HTERT RPE-1 (cell line): ENCODE measurements around the gene CORO2A.

Experiments
- in situ Hi-C: fragments of 300-500 bp; cut with MboI; formaldehyde crosslinking; loops from 4 replicates; pipeline ENCODE4 v1.14.3; 2020; ENCODE audit warnings: low sequenced_read_pairs

CORO2A gene

DNA sequence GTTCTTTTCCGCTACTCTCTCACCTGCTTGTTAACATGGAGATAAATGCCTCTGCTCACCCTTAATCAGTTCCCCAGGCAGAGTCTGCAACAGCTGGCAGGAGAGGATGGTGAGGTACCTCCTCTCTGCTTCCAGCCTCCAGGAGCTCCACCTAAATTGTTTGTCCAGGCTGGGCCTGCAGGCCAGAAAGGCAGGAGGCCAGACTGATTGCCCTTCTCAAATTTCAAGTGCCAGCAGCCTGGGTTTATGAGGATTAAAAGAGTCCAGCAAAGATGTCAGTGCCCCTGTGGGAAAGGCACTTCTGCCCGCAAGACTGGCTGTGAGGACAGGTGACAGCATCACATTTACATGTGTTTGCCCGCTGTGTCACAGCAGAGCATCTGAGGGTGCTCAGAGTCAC lies 19.8 kb downstream of the CORO2A start:
- in situ Hi-C loops = no loop called here

DNA sequence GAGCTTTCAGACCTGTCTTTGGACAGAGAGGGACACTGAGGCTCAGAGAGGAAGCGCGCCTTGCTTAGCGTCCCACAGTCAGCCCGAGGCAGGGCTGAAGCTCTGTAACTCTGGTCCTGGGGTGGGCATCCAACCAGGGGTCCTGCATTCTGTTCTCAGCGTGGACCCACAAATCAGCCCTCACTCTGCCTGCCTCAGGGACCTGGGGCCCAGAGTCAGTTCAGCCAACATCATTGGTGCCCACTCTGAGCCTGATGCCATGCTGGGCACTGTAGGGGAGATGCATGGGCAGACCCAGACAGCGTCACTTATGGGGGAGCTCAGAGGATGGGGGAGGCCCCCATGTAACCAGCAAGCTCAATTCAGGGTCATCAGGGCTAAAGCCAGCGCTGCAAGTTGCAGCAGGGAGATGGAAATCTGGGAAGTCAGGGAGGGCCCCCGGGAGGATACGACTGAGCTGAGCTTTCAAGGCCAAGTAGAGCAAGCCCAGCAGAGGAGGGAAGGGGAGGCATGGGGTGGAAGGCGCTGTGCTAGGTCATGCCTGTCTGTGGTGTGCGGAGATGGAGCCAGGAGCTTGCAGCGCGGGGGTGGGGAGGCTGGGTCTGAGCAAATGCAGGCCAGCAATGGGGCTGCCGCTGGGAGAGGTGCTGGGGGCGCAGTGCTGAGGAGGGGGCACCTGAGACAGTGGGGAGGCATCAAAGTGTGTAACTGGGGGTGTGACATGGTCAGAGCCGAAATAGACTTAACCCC lies 21.1 kb downstream of the CORO2A start:
- in situ Hi-C loops = no loop called here

DNA sequence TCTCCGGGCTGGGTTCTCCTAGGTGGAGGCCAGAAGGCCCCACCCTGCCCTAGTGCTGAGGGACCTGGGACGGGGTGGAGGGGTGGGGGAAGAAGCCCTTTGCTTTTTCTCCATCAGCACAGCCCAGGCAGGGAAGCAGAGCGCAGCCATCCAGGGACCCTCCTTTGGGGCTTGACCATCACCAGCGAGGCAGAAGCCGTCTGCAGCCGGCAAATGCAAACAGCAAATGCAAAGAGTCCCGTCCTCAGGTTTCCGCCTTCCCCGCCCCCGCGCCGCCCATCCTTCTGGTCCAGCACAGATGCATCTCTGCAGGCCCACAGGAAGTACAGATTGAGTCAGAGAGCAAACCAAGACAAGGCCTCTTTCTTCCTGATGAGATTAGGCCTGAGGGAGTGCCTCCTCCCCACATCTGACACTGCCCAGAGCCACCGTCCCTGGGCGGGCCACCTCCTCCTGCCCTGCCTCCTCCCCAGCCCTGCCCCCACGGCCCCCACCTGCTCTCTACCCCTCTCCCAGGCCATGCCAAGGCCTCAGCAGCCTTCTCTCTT lies 23.4 kb downstream of the CORO2A start:
- in situ Hi-C loops = no loop called here

DNA sequence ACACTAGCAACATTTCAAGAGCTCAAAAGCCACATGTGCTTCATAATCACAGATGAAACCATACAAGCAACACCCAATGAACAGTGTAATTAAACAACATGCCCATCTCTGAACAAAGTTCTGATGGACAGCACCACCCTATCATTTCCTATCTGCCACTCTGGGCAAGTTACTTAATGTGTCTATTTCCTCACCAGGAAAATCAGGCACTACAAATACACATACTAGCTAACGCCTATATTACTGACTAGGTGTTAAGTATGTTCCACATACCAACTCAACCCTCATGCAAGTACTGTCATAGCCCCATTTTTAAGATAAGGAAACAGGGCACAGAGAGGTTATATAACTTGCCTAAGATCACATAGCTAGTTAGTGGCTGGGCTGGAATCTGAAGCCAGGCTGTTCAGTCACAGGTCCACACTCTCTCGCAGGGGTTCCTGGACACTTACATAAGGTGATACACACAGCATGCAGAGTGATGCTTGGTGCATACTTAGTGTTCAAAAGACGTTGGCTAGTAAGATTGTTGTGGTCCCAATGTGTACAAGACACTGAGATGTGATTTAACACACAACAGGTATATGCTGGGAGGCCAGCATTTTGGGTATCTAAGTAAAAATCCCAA lies 24.2 kb downstream of the CORO2A start:
- in situ Hi-C loops = no loop called here

DNA sequence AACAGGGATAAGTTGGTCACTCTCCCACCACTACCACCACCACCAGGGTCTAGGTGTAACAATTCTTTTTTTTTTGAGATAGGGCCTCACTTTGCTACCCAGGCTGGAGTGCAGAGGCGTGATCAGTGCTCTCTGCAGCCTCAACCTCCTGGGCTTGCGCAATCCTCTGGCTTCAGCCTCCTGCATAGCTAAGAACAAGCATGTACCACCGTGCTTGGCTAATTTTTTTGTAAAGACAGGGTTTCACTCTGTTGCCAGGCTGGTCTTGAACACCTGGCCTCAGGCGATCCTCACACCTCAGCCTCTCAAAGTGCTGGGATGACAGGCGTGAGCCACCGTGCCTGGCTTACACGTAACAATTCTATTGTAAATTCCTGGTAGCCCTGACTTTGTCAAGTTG lies 27.5 kb downstream of the CORO2A start:
- in situ Hi-C loops = no loop called here

DNA sequence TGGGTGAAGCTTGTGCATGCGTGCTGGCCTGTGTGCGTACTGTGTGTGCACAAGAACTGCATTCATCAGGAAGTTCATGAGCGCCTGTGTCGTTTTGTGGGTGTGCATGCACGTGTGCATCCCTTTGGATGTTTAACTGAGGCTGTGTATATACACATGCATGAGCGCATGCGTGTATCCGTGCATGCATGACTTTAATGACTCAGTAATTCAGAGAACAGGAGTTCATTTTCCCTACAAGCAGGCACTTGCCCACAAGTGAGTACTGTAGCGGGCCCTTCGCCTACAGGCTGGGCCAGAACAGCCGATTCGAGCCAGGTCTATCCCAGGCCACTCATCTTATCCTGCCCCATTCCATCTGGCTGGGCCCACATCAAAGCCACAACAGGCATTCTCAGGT lies 29.8 kb downstream of the CORO2A start:
- in situ Hi-C loops = no loop called here

DNA sequence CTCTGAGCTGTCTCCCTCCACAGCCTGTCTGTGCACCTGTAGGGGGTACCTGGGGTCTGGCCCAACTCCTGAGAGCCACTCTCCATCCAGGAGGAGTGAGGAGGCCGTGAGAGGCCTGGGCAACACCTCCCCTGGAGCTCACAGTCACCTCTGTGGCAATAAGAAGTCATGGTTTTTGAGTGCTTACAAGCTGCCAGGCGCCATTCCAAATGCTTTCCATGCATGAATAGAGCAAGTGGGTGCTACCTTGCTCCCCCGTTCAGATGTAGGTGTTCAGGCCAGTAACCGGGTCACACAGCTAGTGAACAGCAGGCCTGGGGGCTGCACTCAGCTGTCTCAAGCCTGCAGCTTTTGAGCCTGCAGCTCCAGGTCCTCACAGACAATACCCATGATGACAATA lies 30.6 kb downstream of the CORO2A start:
- in situ Hi-C loops = no loop called here

DNA sequence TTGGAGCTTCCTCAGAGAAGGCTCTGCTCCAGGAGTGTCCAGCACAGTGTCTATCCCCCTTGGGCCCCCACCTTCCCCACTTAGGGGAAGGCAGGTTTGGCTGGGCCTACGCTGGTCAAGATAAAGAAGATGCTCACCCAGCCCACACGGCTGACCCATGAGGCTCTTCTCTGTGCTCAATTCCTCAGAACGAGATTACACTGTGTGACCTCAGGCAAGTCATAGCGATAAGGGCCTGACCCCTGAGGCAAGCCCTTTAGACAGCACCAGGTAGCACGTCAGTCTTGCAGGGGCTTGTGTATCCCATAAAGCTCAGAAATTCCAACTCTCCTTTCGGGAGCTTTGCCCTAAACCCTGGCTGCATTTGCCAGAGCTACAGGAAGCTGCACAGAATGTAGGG lies 32.6 kb downstream of the CORO2A start:
- in situ Hi-C loops = no loop called here

DNA sequence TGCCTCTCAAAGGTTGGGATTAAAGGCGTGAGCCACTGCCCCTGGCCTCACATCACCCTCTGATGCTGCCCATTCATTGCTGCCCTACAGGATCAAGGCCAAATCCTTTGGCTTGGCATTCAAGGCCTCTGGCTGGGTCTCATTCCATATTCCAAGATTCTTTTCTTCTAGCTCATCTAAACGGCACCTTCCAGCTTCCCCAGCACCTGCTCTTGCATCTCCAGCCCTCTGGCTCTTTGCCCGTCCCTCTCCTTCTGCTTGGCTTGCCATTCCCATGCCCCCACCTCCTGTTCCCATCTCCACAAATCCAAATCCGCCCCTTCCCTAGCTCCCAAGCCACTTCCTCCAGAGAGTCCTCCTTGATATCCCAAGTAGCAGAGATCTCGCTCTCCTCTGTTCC lies 33.1 kb downstream of the CORO2A start:
- in situ Hi-C loops = no loop called here

DNA sequence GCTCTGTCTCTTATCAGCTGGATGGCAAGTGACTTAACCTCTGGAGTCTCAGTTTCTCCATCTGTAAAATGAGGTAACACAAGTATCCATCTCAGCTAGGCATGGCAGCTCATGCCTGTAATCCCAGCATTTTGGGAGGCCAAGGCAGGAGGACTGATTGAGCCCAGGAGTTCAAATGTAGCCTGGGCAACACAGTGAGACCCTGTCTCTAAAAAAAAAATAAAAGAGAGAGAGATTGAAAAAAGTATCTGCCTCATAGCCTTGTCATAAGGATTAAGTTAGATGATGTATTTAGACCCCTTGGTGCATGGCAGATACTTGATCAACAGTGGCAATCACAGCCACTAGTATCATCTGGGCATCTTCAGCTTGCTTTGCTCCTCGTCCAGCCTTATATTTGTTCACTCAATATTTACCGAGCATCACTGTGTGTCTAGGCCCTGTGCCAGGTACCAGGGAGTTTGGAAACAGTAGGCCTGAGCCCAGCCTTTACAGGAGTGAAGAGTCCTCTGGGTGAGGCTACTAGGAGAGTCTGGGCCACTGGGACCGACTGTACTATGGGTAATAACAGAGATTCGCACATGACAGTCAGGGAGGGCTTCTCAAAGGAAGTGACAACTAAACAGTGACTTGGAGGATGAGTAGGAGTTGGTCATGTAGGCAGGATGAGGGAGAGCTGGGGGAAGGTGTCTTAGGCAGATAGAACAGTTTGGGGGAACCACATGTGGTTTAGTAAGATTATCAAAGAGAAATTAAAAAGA lies 34.2 kb downstream of the CORO2A start:
- in situ Hi-C loops = no loop called here

DNA sequence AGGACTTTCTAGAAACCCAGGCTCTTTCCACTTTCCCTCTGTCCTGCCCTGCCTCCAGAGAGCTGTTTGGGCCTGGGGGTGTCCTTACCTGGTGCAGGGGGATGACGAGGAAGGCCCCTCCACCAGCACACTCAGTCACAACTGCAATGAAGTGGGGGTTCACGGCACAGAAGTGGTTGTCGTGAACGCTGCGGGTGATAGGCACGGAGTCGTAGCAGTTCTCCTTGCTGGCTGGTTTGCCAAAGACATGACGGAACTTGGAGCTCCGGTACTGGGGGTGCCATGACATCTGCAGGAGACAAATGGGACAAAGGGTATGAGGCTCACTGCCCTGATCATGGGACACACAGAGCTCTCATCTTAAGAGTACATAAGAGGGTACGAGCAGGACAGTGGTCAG lies 35.1 kb downstream of the CORO2A start:
- in situ Hi-C loops = no loop called here

DNA sequence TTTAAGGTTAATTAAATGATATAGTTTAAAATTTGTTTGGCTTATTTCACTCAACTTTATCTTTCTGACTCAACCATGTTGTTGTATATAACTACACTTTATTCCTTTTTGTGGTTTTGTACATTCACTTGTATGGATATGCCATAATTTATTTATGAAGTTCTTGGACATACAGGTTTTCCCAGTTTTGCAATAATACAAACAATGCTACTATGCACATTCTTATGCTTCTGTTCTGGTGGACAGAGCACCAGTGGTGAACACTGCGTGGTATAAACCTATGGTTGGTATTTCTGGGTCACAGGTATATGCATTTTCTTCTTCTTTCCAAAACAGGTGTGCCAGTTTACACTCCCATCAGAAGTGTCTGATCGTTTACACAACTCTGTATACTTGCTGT lies 37.8 kb downstream of the CORO2A start:
- in situ Hi-C loops = no loop called here

DNA sequence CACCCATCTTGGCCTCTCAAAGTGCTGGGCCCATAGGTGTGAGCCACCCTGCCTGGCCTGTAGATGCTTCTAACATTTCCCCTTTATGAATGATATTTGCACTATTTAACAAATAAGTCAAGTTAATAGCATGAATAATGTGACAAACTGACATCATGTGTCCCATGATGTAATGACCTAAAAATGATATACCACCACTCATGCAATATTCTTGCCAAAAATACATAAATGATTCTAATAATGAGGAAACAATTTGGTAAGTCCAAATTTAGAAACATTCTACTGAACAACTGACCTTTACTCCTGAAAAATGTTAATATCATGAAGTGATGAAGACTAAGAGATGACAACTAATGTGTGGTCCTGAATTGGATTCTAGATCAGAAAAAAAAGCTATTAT lies 39.9 kb downstream of the CORO2A start:
- in situ Hi-C loops = no loop called here

DNA sequence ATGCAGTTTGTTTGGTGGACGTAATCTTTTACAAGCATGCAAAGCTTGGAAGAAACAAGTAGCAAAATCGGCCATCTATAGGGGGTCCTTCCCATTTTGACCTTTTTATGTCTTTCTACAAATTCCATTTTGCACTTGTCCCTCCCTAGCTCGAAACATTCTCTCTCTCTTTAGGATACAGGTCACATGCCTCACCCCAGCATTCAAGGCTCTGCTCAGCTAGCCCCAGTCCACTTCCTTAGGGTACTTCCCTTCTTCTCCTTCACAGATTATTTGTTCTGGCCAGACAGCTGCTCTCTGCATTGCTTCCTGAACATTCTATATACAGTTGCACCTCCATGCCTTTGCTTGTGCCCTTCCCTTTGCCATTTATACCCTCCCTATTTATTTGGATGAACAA lies 41.7 kb downstream of the CORO2A start:
- in situ Hi-C loops = no loop called here

DNA sequence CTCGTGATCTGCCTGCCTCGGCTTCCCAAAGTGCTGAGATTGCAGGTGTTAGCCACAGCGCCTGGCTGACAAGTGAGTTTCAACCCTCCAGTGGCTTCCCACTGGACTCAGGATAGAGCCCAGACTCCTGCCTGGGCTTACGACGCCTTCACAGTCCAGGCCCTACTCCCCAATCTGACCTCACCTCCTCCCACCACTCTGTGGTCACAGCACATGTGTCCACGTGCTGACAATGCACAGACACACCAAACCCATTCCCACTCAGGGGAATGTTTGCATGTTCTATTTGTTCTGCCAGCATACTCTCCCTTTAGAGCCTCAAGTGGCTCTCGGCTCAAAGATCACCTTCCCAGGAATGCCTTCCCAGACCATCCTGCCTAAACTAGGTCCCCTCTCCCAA lies 42.3 kb downstream of the CORO2A start:
- in situ Hi-C loops = no loop called here

DNA sequence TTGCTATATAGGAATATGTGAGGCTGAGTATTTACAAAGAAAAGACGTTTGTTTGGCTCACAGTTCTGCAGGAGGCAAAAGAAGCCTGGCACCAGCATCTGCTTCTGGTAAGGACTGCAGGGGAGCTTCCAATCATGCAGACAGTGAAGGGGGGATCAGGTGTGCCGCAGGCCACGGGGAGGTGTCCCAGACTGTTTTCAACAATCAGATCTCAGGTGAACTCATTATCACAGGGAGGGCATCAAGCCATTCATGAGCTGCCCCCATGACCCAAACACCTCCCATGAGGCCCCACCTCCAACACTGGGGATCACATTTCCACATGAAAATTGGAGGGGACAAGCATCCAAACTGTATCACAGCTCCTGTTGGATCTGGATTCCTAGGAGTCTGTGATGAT lies 43.0 kb downstream of the CORO2A start:
- in situ Hi-C loops = no loop called here

DNA sequence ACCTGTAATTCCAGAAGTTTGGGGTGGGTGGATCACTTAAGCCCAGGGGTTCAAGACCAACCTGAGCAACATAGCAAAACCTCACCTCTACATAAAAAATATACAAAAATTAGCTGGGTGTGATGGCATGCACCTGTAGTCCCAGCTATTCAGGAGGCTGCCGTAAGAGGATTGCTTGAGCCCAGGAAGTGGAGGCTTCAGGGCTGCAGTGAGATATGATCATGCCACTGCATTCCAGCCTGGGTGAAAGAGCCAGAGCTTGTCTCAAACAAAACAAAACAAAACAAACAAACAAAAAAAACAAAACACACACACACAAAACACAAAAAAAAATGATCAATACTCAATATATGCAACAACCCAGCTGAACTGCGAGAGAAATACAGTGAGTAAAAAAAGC lies 44.0 kb downstream of the CORO2A start:
- in situ Hi-C loops = no loop called here

DNA sequence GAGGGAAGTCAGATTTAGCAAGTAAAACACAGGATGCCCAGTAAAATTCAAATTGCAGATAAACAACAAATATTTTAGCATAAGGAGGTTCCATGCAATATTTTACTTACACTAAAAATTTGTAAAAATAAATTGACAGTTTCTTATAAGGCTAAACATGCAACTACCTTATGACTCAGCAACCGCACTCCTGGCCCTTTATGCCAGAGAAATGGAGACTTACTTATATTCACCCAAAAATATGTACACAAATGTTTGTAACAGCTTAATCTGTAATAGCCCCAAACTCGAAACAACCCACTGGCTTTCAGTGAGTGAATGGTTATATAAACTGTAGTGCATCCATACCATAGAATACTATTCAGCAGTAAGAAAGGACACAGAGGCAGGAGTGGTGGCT lies 44.9 kb downstream of the CORO2A start:
- in situ Hi-C loops = no loop called here

DNA sequence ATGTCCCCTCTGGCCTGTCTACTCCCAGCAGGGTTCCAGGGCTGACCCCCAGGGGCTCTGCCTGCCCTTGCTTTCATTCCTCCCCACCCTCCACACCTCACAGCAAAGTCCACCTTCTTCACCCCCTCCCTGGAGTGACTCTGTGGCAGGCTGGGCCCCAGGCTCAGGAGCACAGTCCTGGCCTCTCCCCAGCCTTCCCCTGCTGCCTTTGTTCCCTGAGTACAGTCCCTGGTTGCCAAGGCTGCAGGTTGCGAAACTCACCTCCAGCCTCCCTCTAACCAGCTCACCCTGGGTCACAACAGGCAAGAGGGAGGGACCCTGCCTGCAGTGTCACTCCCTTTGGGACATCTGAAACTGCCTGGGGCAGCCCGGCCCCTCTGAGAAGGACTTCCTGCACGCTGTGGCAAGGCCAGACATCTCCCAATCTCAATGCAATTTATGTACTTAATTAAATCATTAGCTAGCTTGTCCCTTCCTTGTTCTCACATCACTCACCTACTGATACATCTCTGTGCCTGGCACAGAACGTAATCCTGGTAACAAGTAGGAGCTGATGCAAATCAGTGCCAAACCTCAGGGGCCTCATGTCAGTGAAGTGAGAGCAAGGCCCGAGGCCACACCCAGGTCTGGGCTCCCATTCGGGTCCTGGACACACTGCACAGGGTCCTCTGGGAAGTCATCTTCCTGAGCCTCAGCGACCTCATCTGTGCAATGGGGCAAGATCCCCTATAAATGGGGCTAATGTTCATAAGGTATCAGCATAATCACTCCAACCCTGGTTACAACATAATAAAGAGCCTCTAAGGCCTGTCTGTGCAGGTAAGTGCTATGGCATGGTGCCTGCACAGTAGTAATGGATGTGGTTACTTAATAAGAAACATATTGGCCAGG lies 46.1 kb downstream of the CORO2A start:
- in situ Hi-C loops = no loop called here

DNA sequence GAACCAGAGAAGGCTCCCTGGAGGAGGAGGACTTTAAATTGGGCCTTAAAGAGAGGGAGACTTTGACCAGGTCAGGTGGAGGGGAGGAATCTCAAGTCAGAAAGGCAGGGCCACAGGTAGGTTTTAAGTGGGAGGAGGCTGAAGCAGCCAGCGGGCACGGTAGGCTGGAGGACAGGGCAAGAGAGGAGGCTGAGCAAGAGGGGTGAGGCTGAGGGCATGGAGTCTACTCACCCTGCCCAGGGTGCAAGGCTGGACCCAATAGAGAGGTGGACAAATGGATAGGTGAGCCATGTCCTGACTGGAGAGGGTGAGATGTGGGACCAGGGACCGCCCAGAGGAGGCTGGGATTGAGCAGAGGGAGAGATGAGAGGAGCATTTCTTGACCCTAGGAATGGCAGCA lies 47.8 kb downstream of the CORO2A start:
- in situ Hi-C loops = no loop called here

DNA sequence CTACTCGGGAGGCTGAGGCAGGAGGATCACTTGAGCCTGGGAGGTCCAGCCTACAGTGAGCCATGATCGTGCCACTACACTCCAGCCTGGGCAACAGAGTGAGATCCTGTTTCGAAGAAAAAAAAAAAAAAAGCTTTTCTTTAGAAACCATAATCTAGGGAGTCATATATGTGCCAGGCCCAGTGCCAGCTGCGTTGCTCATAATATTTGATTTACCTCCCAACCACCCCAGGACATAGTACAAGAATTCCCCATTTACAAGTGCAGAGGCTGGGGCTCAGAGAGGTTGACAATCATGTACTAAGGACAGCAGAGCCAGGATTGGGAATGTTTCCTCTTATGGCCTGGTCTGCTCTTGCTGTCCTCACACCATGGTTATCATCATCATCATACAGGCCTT lies 48.4 kb downstream of the CORO2A start:
- in situ Hi-C loops = no loop called here
